Measurements from ENCODE around the gene ARID3A.

- TF ChIP-seq MAX (CRISPR knock-in tag; IDR thresholded peaks at IDR 0.05) (no peak), ZNF138 (CRISPR knock-in tag; conservative IDR thresholded peaks at IDR 0.05) (no peak), ATF6 (CRISPR knock-in tag; IDR thresholded peaks at IDR 0.05) (no peak), TCF7 (CRISPR knock-in tag; IDR thresholded peaks at IDR 0.05; ENCODE audit: low read depth) (no peak), STAT6 (CRISPR knock-in tag; conservative IDR thresholded peaks at IDR 0.05; ENCODE audit: low read depth) (no peak)
These were observed 29.4 kb upstream of the ARID3A start for GRCh38 chr19:896434-896833.

Data from WTC11 (cell line).